OCI-LY7 (cell line): Measurements from ENCODE around the gene OR7D2. TPM values are rescaled to one million over a fixed set of nuclear protein-coding genes. Genes with fewer than 3 reads are reported as not detected.

ENCODE experiments used
- BruUV-seq: library from RNA; stranded (reverse); fragments of 400-500 nt; replicated peaks from 2 replicates; lab custom pipeline; 2021; lab: Mats Ljungman, UMichigan
- CTCF ChIA-PET: fragments of 300-600 bp; sonication (Branson Sonifier 250); formaldehyde crosslinking; loops from one replicate; lab custom pipeline; 2022; ENCODE audit warnings: antibody characterized with exemption; ENCODE audit not compliant: unreplicated experiment; lab: Charles Lee
- POLR2A ChIA-PET: fragments of 300-600 bp; sonication (Branson Sonifier 250); formaldehyde crosslinking; loops from one replicate; lab custom pipeline; 2022; ENCODE audit warnings: antibody characterized with exemption; lab: Charles Lee
- DNase-seq: peaks from one replicate; pipeline ENCODE4 v3.0.0-alpha.2; 2015; ENCODE audit warnings: low spot score
- H2AFZ ChIP-seq: fragments of 200-600 bp; sonication (generic), shearing (Covaris generic); 2 replicates; pipeline ENCODE4 v1.6.1; 2014; ENCODE audit warnings: mild to moderate bottlenecking, antibody characterized with exemption, low read length, moderate library complexity
- H3K27ac ChIP-seq: fragments of 200-600 bp; sonication (generic); 2 replicates; pipeline ENCODE4 v1.5.1; 2014; ENCODE audit warnings: mixed run types, low read depth, mild to moderate bottlenecking, moderate library complexity, low read length, inconsistent platforms; ENCODE audit not compliant: poor library complexity, severe bottlenecking
- H3K36me3 ChIP-seq: fragments of 200-600 bp; sonication (generic); 2 replicates; pipeline ENCODE4 v1.6.1; 2014; ENCODE audit warnings: mild to moderate bottlenecking, antibody characterized with exemption, low read length, moderate library complexity, mixed read lengths; ENCODE audit not compliant: insufficient read depth
- H3K4me1 ChIP-seq: fragments of 200-600 bp; sonication (generic); 2 replicates; pipeline ENCODE4 v1.5.1; 2014; ENCODE audit warnings: mild to moderate bottlenecking, low read length; ENCODE audit not compliant: insufficient read depth, poor library complexity, severe bottlenecking
- H3K4me2 ChIP-seq: fragments of 200-600 bp; sonication (generic); 2 replicates; pipeline ENCODE4 v1.6.1; 2014; ENCODE audit warnings: mild to moderate bottlenecking, low read length
- H3K4me3 ChIP-seq: fragments of 200-600 bp; sonication (generic); 2 replicates; pipeline ENCODE4 v1.5.1; 2014; ENCODE audit warnings: mild to moderate bottlenecking, low read depth, low read length; ENCODE audit not compliant: poor library complexity, severe bottlenecking
- H3K79me2 ChIP-seq: fragments of 200-600 bp; sonication (generic); 2 replicates; pipeline ENCODE4 v1.6.1; 2016; ENCODE audit warnings: low read depth, mild to moderate bottlenecking, low read length, moderate library complexity, mixed read lengths; ENCODE audit not compliant: insufficient read depth
- H3K9me2 ChIP-seq: fragments of 200-600 bp; sonication (generic); 2 replicates; pipeline ENCODE4 v1.6.1; 2016; ENCODE audit warnings: mild to moderate bottlenecking, low read length, mixed read lengths; ENCODE audit not compliant: insufficient read depth
- H3K9me3 ChIP-seq: fragments of 200-600 bp; sonication (generic); 2 replicates; pipeline ENCODE4 v1.6.1; 2014; ENCODE audit warnings: mild to moderate bottlenecking, mixed run types, low read length, mixed read lengths
- H4K20me1 ChIP-seq: fragments of 200-600 bp; sonication (generic); 2 replicates; pipeline ENCODE4 v1.6.1; 2014; ENCODE audit warnings: mild to moderate bottlenecking, antibody characterized with exemption, low read length, moderate library complexity, mixed read lengths; ENCODE audit not compliant: insufficient read depth
- EZH2phosphoT487 ChIP-seq: fragments of 200-600 bp; sonication (generic); IDR thresholded peaks from 2 replicates; pipeline ENCODE4 v1.6.1; 2018; ENCODE audit warnings: low read depth, borderline replicate concordance, mild to moderate bottlenecking, mixed run types, antibody characterized with exemption, low read length, moderate library complexity, mixed read lengths
- intact Hi-C: fragments of 100-400 bp; cut with micrococcal nuclease; formaldehyde crosslinking; loops from one replicate; pipeline ENCODE4 v1.10.0; 2022; ENCODE audit not compliant: unreplicated experiment
- total RNA-seq, 2 experiments: library from RNA; depleted of rRNA in 1 of 2; stranded (reverse); fragments of >200 nt in 1 of 2; shearing (Covaris generic) in 1 of 2; gene quantifications; 2 replicates each; pipeline ENCODE4 v1.2.3, GENCODE V29; 2014 to 2022
- TF ChIP-seq, protein P1 (sequence below): fragments of 200-600 bp; sonication (generic); conservative IDR thresholded peaks from 2 replicates; pipeline ENCODE4 v1.5.1; 2014; ENCODE audit warnings: mild to moderate bottlenecking, antibody characterized with exemption, low read length, moderate library complexity, mixed read lengths

Gene OR7D2
- total RNA-seq, 2 experiments from 2014 or later: not detected

DNA sequence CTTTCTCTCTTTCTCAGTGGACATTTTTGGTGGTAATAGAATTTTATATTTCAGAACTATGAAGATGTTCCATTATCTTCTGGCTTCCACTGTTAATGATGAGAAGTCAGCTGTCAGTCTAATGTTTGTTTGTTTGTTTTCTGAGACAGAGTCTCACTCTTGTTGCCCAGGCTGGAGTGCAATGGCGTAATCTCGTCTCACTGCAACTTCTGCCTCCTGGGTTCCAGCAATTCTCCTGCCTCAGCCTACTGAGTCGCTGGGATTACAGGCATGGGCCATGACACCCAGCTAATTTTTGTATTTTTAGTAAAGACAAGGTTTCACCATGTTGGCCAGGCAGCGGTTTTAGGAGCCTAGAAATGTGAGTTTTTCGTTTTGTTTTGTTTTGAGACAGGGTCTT lies 33.9 kb upstream of the OR7D2 start:
- Histone ChIP-seq H2AFZ (no peak overlapping the region), H3K4me3 (no peak overlapping the region), H3K9me2 (no peaks in the 10 kb centered on the region), H3K4me2 (no peak overlapping the region), H3K27ac (no peak overlapping the region), H4K20me1 (peaks cover 14% of the 10 kb centered on the region; the same call in 1 of the 2 replicates), H3K9me3 (peaks cover 51% of the 10 kb centered on the region), H3K4me1 (peaks cover 11% of the 10 kb centered on the region), H3K36me3 (peaks cover 85% of the 10 kb centered on the region), H3K79me2 (peaks cover 97% of the 10 kb centered on the region)
- ChIA-PET POLR2A (no interaction called here), CTCF (no interaction called here)
- intact Hi-C loops: no loop called here
- DNase-seq: peak; percentile 36
- no TSS peak for BruUV-seq
- TF ChIP-seq EZH2phosphoT487: no peak
- TF ChIP-seq, protein P1, sequence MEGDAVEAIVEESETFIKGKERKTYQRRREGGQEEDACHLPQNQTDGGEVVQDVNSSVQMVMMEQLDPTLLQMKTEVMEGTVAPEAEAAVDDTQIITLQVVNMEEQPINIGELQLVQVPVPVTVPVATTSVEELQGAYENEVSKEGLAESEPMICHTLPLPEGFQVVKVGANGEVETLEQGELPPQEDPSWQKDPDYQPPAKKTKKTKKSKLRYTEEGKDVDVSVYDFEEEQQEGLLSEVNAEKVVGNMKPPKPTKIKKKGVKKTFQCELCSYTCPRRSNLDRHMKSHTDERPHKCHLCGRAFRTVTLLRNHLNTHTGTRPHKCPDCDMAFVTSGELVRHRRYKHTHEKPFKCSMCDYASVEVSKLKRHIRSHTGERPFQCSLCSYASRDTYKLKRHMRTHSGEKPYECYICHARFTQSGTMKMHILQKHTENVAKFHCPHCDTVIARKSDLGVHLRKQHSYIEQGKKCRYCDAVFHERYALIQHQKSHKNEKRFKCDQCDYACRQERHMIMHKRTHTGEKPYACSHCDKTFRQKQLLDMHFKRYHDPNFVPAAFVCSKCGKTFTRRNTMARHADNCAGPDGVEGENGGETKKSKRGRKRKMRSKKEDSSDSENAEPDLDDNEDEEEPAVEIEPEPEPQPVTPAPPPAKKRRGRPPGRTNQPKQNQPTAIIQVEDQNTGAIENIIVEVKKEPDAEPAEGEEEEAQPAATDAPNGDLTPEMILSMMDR: no peak

DNA sequence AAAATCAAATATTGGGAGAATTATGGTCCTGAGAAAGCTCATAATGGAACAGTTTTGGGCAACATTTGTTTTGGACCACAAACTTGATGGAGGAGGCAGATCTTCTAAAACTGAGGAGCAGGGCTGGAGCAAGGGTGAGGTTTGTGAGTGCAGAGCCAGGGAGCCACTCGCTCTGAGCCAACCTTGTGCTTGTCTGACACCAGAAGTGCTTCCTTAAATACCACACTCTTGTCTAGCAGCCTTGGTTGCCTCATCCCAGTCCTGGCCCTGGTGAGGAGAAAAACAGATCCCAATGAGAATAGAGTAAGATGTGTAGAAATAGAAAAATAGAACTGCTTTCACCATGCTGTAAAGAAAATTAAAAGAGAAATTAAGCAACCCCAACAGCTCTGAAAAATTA lies 31.9 kb upstream of the OR7D2 start:
- intact Hi-C loops: no loop called here

DNA sequence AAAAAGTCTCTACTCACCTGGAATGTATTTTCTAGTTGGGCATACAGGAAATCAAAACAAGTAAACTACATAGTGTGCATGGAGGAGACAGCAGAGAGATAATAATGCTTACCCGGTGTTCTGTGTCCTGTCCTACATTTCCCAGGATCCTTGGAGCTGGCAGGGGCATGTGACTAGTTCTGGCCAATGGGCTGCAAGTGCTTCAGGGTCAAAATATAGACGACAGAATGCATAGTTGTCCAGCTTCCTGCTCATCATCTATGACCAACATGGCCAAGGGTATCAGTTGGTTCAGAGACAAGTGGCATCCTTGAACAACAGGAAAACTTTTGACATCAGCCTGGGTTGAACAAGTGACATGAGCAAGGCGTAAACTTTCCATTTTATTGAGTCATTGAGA lies 30.1 kb upstream of the OR7D2 start:
- POLR2A ChIA-PET: interaction anchor here (0.5 kb wide), 1 partner anchor 22 kb away, joined by 3 read pairs; no protein-coding TSS in a partner anchor
- peaks cover 98% of the 10 kb centered on the region for H3K36me3 ChIP-seq
- intact Hi-C loops: no loop called here

More for the DNA sequence above, 31.9 kb upstream of the OR7D2 start:
- CTCF ChIA-PET: interaction anchor here (0.6 kb wide), 1 partner anchor 15 kb away, joined by 3 read pairs; no protein-coding TSS in a partner anchor
- no peak overlapping the region for H2AFZ ChIP-seq
- H3K9me2 ChIP-seq: no peaks in the 10 kb centered on the region
- POLR2A ChIA-PET: no interaction called here
- H3K9me3 ChIP-seq: peaks cover 69% of the 10 kb centered on the region
- 0 out of 2 replicates have a peak, but pooled peaks cover 6% of the 10 kb centered on the region for H4K20me1 ChIP-seq
- DNase-seq: no peak
- peaks cover 100% of the 10 kb centered on the region for H3K79me2 ChIP-seq
- no peak for TF ChIP-seq EZH2phosphoT487
- TF ChIP-seq, protein P1: no peak
- peaks cover 2% of the 10 kb centered on the region for H3K4me1 ChIP-seq
- H3K36me3 ChIP-seq: peaks cover 98% of the 10 kb centered on the region
- BruUV-seq: no TSS peak
- H3K27ac ChIP-seq: no peak overlapping the region
- no peak overlapping the region for H3K4me2 ChIP-seq
- H3K4me3 ChIP-seq: no peak overlapping the region

More for the DNA sequence above, 30.1 kb upstream of the OR7D2 start:
- CTCF ChIA-PET: no interaction called here
- H3K4me2 ChIP-seq: no peak overlapping the region
- H3K79me2 ChIP-seq: peaks cover 100% of the 10 kb centered on the region
- H3K4me1 ChIP-seq: no peaks in the 10 kb centered on the region
- H2AFZ ChIP-seq: no peak overlapping the region
- DNase-seq: no peak
- TF ChIP-seq, protein P1: no peak
- H4K20me1 ChIP-seq: 0 out of 2 replicates have a peak, but pooled peaks cover 6% of the 10 kb centered on the region
- H3K27ac ChIP-seq: no peak overlapping the region
- peaks cover 59% of the 10 kb centered on the region for H3K9me3 ChIP-seq
- no peaks in the 10 kb centered on the region for H3K9me2 ChIP-seq
- BruUV-seq: no TSS peak
- no peak overlapping the region for H3K4me3 ChIP-seq
